HepG2 (cell line): Measurements from ENCODE around the gene SLX9. TPM values are rescaled to one million over a fixed set of nuclear protein-coding genes. Genes with fewer than 3 reads are reported as not detected.

ENCODE experiments used
- BRCA1 ChIP-seq: sonication (generic); formaldehyde crosslinking; IDR thresholded peaks from 2 replicates; pipeline ENCODE4 v1.4.0; 2020; ENCODE audit warnings: missing genetic modification reagents
- KDM5B ChIP-seq: sonication (generic); formaldehyde crosslinking; IDR thresholded peaks from 2 replicates; pipeline ENCODE4 v1.4.0; 2020; ENCODE audit warnings: missing genetic modification reagents, mild to moderate bottlenecking, borderline replicate concordance
- MBNL3 ChIP-seq: fragments of 250-450 bp; sonication (Bioruptor Pico); conservative IDR thresholded peaks from 2 replicates; pipeline ENCODE4 v1.8.0; 2022; ENCODE audit warnings: mild to moderate bottlenecking, inconsistent platforms
- MED13 ChIP-seq: sonication (generic); formaldehyde crosslinking; IDR thresholded peaks from 2 replicates; pipeline ENCODE4 v1.5.0; 2020; ENCODE audit warnings: missing genetic modification reagents
- RNF2 ChIP-seq: fragments of 450-650 bp; conservative IDR thresholded peaks from 2 replicates; pipeline ENCODE4 v1.6.1; 2016; ENCODE audit warnings: low read depth
- STAG1 ChIP-seq: sonication (generic); formaldehyde crosslinking; IDR thresholded peaks from 2 replicates; pipeline ENCODE4 v1.4.0; 2020; ENCODE audit warnings: missing genetic modification reagents
- THYN1 ChIP-seq: sonication (generic); formaldehyde crosslinking; IDR thresholded peaks from 2 replicates; pipeline ENCODE4 v1.8.1; 2023; ENCODE audit warnings: low read depth, mild to moderate bottlenecking, moderate library complexity, missing genetic modification reagents, borderline replicate concordance
- ZNF138 ChIP-seq: sonication (generic); formaldehyde crosslinking; IDR thresholded peaks from 2 replicates; pipeline ENCODE4 v1.5.0; 2020; ENCODE audit warnings: mild to moderate bottlenecking, low read depth, missing genetic modification reagents
- ZNF407 ChIP-seq: sonication (generic); formaldehyde crosslinking; IDR thresholded peaks from one replicate; pipeline ENCODE4 v1.5.1; 2020; ENCODE audit warnings: mild to moderate bottlenecking, missing genetic modification reagents; ENCODE audit errors: not compliant biosample characterization
- ZNF841 ChIP-seq: sonication (generic); formaldehyde crosslinking; IDR thresholded peaks from 2 replicates; pipeline ENCODE4 v1.8.1; 2023; ENCODE audit warnings: missing genetic modification reagents, borderline replicate concordance
- ZUFSP ChIP-seq: sonication (generic); formaldehyde crosslinking; IDR thresholded peaks from 2 replicates; pipeline ENCODE4 v1.9.0; 2021; ENCODE audit warnings: missing genetic modification reagents, mild to moderate bottlenecking, borderline replicate concordance
- polyA plus RNA-seq, 8 experiments: library from polyadenylated mRNA; depleted of rRNA in 3 of 8; stranded (reverse) in 7 of 8; unstranded in 1 of 8; fragments of >200 nt; fragmentation: Illumina TruSeq in 4 of 8; extraction: Trizol in 4 of 8; gene quantifications; 2 replicates each; pipeline versions ENCODE4 v1.2.1 to v1.2.3, GENCODE V29; 2011 to 2016; ENCODE audit warnings: low read depth in 4 of 8, missing spikeins in 1 of 8, mixed read lengths in 1 of 8; ENCODE audit not compliant: insufficient read depth in 1 of 8
- total RNA-seq, 5 experiments: library from RNA; depleted of rRNA; stranded (reverse); fragments of >200 nt; fragmentation: Illumina TruSeq; extraction: Trizol; gene quantifications; 2 replicates each; pipeline ENCODE4 v1.2.3, GENCODE V29; 2016; ENCODE audit warnings: low read depth in 1 of 5
- TF ChIP-seq, protein P1 (sequence below): sonication (generic); formaldehyde crosslinking; IDR thresholded peaks from 2 replicates; pipeline ENCODE4 v1.8.1; 2023; ENCODE audit warnings: mild to moderate bottlenecking, moderate library complexity, missing genetic modification reagents
- TF ChIP-seq, protein P2 (sequence below): sonication (generic); formaldehyde crosslinking; IDR thresholded peaks from 2 replicates; pipeline ENCODE4 v1.9.0; 2022; ENCODE audit warnings: low read depth, missing genetic modification reagents
- TF ChIP-seq, protein P3 (sequence below): sonication (generic); formaldehyde crosslinking; IDR thresholded peaks from 2 replicates; pipeline ENCODE4 v1.9.0; 2021; ENCODE audit warnings: missing genetic modification reagents, borderline replicate concordance

Gene SLX9
- total and polyA plus RNA-seq, 2 of the 13 experiments (the other 11 are each of a cell fraction or from before 2014, with no cell fraction given), result 21.0 to 47.1 TPM

GRCh38 chr21:44907225-44907965 is 32.4 kb upstream of the SLX9 start (continued):
- TF ChIP-seq, protein P1, sequence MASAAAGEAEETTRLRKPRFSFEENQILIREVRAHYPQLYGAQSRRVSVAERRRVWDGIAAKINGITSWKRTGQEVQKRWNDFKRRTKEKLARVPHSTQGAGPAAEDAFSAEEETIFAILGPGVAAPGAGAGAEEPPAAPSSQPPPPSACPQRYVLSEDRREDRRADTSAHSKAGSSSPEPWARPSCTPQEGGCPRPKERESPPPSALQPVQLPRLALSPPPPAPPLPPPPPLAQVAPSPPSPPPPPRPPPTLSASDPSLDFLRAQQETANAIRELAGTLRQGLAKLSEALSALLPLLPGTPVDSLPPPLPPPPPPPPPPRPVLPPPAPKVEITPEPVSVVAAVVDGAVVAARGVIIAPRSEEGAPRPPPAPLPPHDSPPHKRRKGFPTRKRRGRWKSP (CRISPR knock-in tag), result no peak
- TF ChIP-seq KDM5B (CRISPR knock-in tag) (peak; percentile 43; the same call in 1 of the 2 replicates), ZNF138 (CRISPR knock-in tag) (no peak), ZNF407 (CRISPR knock-in tag) (no peak), ZNF841 (CRISPR knock-in tag) (no peak), MBNL3 (CRISPR knock-in tag) (no peak), MED13 (CRISPR knock-in tag) (no peak), STAG1 (CRISPR knock-in tag) (peak; percentile 32), ZUFSP (CRISPR knock-in tag) (no peak), BRCA1 (no peak), RNF2 (no peak), THYN1 (CRISPR knock-in tag) (no peak)
- TF ChIP-seq, protein P2, sequence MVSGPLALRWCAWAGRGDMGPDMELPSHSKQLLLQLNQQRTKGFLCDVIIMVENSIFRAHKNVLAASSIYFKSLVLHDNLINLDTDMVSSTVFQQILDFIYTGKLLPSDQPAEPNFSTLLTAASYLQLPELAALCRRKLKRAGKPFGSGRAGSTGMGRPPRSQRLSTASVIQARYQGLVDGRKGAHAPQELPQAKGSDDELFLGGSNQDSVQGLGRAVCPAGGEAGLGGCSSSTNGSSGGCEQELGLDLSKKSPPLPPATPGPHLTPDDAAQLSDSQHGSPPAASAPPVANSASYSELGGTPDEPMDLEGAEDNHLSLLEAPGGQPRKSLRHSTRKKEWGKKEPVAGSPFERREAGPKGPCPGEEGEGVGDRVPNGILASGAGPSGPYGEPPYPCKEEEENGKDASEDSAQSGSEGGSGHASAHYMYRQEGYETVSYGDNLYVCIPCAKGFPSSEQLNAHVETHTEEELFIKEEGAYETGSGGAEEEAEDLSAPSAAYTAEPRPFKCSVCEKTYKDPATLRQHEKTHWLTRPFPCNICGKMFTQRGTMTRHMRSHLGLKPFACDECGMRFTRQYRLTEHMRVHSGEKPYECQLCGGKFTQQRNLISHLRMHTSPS (CRISPR knock-in tag), result no peak
- TF ChIP-seq, protein P3, sequence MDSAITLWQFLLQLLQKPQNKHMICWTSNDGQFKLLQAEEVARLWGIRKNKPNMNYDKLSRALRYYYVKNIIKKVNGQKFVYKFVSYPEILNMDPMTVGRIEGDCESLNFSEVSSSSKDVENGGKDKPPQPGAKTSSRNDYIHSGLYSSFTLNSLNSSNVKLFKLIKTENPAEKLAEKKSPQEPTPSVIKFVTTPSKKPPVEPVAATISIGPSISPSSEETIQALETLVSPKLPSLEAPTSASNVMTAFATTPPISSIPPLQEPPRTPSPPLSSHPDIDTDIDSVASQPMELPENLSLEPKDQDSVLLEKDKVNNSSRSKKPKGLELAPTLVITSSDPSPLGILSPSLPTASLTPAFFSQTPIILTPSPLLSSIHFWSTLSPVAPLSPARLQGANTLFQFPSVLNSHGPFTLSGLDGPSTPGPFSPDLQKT (CRISPR knock-in tag), result no peak
